Measurements from ENCODE around the gene RBM47.

DNA sequence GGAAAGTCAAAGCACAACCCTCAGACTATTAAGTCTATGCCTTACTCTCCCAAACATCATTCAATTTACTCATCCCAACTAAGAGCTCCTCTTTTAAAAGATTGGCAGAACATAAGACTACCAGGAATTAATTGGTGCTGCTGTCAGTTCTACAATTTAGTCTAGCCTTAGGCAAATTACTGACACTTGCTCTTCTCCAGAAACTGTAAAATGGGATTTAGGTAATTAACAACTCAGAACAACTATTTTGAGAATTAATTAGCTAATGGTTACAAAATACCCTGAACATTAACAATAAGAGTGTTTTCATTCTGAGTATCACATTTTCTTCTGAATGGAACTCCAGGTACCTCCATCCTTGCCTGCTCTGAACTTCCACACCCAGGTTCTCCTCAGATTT lies 36.2 kb upstream of the RBM47 start:
- TF ChIP-seq, protein P1, sequence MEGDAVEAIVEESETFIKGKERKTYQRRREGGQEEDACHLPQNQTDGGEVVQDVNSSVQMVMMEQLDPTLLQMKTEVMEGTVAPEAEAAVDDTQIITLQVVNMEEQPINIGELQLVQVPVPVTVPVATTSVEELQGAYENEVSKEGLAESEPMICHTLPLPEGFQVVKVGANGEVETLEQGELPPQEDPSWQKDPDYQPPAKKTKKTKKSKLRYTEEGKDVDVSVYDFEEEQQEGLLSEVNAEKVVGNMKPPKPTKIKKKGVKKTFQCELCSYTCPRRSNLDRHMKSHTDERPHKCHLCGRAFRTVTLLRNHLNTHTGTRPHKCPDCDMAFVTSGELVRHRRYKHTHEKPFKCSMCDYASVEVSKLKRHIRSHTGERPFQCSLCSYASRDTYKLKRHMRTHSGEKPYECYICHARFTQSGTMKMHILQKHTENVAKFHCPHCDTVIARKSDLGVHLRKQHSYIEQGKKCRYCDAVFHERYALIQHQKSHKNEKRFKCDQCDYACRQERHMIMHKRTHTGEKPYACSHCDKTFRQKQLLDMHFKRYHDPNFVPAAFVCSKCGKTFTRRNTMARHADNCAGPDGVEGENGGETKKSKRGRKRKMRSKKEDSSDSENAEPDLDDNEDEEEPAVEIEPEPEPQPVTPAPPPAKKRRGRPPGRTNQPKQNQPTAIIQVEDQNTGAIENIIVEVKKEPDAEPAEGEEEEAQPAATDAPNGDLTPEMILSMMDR (IDR thresholded peaks at IDR 0.05; ENCODE audit: insufficient read depth, low read length): no peak
- TF ChIP-seq SPI1 (IDR thresholded peaks at IDR 0.05; ENCODE audit: borderline replicate concordance, low read depth) (no peak), GABPA (IDR thresholded peaks at IDR 0.05; ENCODE audit: low read depth) (no peak), POLR2AphosphoS5 (IDR thresholded peaks at IDR 0.05; ENCODE audit: low read depth) (no peak)
